ENCODE measurements around the gene RPP38.

GRCh38 chr10:15049533-15049932, 47.6 kb upstream of the RPP38 start:
- no peak for TF ChIP-seq GATA2 (IDR thresholded peaks at IDR 0.05; ENCODE audit: low read depth, low read length)
- TF ChIP-seq GATA3 (IDR thresholded peaks at IDR 0.05; ENCODE audit: low read depth, low read length) = no peak
